Stimulated activated CD4-positive, alpha-beta T cell treated with anti-CD3 and anti-CD28 coated beads, Interleukin-15, amount 100 ng/mL, for 1 hour (primary cell): ENCODE results near the gene SLC3A2.

Experiments used
- DNase-seq, 2 donors: peaks; one replicate each; pipeline ENCODE4 v3.0.0-alpha.2; 2020; ENCODE audit warnings: low read depth in 1 of 2, low spot score in 1 of 2

SLC3A2 gene

DNA sequence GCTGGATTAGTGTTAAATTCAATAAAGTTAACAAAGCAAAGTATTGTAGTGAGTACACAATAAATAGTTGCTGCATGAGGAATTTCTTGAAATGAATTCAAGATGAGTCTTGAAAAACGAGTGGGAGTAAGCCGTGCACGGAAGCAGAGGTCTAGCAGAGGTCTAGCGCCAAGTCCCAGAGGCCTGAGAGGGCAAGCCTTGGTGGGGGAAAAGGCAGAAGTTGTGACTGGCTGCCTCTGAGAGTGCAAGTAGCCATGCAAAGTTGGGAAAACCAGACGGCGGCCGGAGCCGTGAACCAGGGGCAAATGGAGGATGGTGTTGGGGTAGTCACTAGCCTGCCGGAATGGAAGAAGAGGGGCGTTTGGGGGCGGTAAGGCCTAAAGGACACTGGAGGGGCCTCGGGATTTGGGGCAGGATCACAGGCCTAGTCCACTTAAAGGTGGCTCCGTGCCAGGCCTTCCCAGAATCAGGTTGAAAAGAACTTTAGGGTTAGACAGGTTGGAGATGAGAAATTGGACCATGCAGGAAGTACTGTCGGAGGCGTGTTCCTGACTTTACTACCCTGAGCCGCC is 379 bp upstream of the SLC3A2 start:
- DNase-seq: peak in 1 of 2 donors; percentile 21

DNA sequence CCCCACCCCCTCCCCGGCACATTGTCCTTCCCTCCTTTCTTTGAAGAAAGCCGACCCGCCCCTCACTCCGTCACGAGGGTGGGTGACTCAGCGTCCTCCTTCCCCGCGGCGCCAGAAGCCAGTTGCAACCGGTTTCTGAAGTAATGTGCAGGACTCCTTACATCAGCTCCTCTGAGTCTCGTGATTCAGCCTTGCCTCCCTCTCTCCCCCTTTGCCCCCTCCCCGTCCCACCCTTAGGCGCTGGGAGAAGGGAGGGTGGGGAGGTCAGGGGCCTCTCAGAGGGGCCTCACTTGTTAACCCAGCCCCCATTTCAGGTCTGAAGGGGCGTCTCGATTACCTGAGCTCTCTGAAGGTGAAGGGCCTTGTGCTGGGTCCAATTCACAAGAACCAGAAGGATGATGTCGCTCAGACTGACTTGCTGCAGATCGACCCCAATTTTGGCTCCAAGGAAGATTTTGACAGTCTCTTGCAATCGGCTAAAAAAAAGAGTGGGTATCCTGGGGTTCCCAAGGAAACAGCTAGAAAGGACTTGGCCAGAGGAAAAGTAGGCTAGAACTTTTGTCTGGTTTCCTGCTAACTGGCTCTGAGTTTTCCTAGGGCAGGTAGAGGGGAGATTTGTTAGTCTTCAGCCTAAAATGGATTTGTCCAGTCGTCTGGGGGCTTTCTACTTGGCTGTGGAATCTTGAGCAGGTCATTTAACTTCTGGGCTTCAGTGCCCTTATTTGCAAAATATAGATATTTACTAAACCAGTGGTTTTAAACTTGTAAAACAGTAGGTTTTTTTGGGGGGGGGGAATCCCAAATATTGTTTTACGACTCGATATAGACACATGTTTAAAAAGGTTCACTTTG is 1.1 kb downstream of the SLC3A2 start:
- DNase-seq: peak; percentile 80 to 88

DNA sequence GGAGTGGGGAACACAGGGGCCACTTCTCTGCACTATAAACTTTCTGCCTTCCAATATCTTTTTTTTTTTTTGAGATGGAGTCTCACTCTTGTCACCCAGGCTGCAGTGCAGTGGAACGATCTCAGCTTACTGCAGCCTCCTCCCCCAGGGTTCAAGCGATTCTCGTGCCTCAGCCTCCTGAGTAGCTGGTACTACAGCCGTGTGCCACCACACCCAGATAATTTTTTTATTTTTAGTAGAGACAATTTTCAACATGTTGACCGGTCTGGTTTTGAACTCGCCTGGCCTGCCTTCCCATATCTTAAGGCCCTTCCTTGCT is 1.7 kb downstream of the SLC3A2 start:
- no peak for DNase-seq

DNA sequence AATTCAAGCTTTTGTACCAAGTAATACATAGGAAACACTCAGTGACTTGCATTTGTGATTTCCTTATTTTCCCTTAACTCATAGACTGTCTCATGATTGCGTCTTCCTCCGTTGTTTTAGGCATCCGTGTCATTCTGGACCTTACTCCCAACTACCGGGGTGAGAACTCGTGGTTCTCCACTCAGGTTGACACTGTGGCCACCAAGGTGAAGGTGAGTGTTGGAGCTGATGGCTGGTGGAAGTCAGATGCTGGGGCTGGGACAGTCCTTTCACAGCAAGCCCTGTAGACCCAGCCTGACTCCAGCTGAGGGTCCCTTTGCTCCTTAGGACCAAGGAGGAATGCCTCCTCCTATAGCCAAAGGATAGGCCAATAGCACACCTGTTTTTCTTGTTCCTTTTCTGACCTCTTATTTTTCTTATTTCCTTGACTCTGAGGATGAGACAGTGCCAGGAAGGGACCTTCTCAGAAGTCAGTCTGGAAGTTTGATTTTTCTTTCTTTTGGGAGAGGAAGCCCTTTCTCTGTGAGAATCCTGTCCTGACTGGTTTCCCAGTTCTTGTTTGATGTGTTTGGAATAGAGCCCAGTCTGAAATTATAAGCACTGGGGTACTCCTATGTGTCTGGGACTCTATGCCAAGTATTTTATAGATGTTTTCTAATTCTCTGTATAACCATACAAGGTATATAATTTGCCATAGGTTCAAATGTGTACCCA is 2.2 kb downstream of the SLC3A2 start:
- DNase-seq: no peak

DNA sequence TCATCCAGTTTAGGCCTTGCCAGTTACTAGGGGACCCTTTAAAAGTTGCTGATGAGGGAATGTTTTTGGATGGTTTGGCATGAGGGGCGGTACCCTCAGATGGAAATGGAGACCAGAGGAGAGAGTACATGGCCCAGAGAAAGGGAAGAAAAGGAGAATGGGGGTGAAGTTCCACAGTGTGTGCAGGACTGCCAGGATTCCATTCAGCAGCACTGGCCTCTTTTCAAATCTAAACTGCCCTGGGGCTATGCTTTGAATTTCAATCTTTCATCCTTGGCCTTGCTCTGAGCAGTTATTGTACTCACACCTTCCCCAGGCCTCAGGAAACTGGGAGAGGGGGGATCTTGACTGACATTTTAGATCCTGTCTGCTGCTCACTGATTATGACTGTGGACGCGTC is 3.0 kb downstream of the SLC3A2 start:
- no peak for DNase-seq

DNA sequence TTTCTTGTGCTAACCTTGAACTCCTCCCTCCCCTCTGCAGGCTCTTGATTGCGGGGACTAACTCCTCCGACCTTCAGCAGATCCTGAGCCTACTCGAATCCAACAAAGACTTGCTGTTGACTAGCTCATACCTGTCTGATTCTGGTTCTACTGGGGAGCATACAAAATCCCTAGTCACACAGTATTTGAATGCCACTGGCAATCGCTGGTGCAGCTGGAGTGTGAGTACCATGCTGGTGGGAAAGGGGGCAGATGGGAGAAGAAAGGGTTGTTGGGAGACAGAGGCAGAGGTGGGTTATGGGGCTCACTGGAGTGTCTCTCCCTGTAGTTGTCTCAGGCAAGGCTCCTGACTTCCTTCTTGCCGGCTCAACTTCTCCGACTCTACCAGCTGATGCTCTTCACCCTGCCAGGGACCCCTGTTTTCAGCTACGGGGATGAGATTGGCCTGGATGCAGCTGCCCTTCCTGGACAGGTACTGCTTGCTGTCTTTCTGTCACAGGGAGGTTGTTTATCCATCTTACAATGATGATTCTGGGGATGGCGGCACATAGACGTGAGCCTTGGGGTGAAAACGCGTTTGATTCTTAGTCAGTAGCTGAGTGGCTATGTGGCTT is 4.5 kb downstream of the SLC3A2 start:
- DNase-seq: no peak

DNA sequence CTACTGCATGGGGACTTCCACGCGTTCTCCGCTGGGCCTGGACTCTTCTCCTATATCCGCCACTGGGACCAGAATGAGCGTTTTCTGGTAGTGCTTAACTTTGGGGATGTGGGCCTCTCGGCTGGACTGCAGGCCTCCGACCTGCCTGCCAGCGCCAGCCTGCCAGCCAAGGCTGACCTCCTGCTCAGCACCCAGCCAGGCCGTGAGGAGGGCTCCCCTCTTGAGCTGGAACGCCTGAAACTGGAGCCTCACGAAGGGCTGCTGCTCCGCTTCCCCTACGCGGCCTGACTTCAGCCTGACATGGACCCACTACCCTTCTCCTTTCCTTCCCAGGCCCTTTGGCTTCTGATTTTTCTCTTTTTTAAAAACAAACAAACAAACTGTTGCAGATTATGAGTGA is 7.7 kb downstream of the SLC3A2 start:
- DNase-seq: no peak

DNA sequence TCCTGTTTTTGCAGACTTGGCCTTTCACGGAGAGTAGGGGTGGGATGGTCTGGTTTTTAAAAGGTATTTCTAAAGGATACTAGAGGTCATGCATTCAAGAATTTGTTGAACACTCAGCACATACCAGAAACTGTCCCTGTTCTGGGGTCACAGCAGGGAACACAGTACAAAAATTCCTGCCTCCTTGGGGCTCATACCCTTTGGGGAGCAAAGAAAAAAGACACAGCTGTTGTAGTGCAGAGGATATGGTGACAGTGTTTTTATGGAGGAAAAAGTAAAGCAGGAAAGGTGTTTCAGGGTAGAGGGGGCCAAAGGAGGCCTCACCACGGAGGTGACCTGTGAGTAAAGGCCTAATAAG is 8.4 kb downstream of the SLC3A2 start:
- DNase-seq: no peak

DNA sequence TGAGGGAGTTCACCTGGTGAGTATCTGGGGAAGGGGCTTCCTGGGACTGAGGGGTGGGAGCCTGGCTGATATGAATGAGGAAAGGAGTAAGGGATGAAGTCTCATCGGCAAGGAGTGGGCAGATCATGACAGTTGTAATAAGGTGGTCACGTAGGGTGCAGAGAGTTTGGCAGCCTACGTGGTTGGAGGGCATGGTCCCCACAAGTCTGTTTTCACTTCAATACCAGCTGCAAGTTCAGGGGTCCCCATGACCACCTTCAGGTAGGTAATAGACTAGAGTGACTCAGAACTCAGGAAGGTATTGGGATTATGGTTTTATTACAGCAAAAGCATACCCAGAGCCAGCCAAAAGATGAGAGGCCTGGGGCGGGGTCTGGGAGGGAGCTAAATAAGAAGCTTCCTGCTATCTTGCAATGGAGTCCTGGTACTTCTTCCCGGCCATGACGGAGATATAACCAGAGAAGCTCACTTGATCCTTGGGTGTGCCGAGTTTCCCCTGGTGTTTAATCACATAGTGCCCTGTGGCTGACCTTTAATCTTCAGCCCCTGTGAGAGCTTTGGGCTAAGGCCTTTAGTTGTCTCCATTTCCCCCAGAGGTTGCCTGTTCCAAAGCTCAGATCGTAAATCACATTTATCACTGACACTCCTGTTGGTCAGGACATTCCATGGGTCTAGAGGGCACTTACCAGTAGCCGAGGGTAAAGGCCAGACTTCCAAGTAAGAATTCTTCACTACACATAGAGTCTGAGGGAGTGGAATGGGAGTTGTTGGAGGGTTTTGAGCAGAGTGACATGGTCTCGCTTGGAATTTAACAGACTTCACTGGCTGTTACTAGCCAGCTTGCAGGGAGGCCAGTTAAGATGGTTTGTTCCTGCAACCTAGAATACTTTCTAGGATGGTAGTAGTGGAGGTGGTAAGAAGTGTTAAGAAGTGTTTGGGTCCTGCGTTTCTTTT is 9.1 kb downstream of the SLC3A2 start:
- DNase-seq: no peak

DNA sequence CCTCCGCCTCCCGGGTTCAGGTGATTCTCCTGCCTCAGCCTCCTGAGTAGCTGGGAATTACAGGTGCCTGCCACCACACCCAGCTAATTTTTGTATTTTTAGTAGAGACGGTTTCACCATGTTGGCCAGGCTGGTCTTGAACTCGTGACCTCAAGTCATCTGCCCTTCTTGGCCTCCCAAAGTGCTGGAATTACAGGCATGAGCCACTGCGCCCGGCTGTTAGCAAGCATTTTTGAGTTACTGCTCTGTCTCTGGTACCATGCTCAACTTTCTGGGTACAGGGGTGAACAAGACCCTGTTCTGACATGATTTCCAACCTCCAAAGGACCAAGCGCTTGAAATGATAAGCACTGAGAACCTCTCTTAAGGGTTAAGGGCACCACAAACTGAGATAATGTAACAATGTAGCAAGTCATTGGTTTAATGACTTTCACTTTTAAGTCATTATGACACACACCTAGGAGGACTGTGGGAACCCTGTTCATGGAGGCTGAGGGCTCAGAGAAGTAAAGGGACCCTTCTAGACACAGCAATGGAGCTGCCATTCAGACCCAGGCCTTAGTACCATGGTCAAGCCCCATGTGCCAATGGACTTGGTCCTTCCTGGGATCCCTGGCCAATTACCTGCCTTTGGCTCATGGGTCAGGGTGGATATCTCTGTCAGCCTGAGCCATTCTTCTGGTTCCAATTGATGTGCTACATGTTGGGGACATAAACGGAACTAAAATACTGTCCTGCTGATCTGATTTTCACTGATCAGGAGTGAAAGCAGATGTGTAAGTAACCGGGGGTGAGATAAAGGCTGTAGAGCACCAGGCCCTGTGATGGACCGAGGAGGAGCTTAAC is 11.6 kb downstream of the SLC3A2 start:
- DNase-seq: no peak

DNA sequence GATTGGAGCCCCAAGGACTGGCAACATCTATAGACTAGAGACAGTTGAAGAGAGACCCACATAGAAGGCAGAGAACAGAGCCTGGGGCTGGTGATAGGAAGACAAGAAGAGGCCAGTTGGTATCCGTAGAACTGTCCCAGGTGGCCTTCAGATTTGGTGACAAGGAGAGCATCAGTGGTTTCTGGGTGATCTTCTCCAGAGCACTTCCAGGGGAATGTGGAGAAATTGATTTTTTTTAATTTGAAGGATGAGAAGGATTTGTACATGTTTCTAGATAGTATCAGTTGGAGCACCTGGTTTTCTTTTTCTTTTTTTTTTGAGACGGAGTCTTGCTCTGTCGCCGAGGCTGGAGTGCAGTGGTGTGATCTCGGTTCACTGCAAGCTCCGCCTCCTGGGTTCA is 14.8 kb downstream of the SLC3A2 start:
- no peak for DNase-seq

DNA sequence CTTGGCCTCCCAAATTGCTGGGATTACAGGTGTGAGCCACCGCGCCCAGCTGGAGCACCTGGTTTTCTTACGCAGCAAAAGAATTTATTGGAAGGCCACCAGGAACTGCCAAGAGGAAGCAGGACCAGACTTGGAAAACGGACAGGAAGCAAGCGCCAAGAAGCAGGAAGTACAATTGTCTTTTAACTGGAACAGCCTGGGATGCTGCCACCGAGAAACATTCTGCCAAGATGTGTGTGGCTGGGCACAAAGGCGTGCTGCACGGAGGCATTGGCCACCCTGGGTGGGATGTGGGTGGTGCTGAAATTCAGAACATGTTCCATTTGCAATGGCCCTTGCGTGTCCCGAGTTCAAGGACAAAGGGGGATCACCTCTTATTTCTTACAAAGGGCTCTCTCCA is 15.4 kb downstream of the SLC3A2 start:
- no peak for DNase-seq

DNA sequence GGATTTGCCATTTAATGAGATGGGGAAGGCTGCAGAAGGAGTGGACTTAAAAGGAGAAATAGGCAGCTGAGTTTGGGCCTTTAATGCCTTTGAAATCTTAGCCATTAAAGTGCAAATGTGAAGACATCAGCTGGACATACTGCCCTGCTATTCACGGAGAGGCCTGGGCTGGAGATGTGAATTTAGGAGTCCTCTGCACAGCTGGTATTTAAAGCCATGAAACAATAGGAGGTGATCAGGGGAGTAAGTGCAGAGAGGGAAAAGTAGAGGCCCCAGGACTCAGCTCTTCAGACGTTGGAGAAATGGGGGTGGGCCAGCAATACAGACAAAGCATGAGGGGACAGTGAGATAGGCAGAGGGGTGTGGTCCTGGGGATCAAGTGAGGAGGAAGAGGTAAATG is 16.6 kb downstream of the SLC3A2 start:
- no peak for DNase-seq

DNA sequence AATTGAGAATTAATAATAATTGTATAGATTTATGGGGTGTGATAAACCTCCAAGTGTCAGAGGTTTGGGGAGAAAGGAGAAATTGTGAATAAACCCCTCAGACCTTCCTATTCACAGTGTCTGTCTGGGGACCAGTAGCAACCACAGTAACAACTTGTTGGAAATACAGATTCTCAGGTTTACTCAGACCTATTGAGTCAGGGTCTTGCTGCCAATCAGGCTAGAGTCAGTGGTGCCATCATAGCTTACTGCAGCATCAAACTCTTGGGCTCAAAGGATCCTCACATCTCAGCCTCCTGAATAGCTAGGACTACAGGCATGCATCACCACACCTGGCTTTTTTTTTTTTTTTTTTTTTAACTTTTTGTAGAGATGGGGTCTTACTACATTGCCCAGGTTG is 17.3 kb downstream of the SLC3A2 start:
- DNase-seq: no peak

DNA sequence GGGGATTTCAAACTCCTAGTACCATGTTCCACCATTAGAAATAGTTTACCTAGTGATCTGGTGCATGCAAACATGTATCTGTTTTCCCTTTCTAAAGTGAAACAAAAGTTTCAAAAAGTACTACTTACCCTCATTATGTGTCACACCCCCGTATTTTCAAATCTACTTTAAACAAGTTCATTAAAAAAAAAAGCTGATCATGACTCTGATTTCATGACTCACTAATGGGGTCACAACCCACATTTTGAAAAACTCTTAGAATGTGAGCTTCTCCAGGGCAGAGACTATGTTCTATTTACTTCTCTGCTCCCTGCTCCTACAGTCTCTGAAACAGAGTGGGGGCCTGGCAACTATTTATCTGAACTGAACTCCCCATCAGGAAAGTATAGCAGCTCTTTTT is 22.2 kb downstream of the SLC3A2 start:
- DNase-seq: no peak

DNA sequence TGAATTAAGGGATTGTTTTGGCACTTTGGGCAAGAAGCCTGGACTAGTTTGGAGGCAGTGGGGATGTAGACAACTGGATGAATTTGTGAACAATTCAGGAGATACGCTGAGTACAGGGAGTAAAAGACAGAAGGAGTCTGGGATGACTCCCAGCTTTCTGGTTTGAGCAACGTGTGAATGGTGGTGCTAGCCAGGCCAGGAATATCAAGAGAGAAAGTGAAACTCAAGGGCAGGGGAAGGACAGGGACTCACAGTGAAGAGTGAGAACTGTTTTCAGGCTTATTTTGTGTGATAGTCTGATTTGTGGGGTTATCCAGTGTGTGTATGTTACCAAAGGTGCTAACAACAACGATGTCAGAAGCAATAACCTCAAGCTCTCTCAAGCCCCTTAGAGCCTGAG is 24.6 kb downstream of the SLC3A2 start:
- DNase-seq: no peak

DNA sequence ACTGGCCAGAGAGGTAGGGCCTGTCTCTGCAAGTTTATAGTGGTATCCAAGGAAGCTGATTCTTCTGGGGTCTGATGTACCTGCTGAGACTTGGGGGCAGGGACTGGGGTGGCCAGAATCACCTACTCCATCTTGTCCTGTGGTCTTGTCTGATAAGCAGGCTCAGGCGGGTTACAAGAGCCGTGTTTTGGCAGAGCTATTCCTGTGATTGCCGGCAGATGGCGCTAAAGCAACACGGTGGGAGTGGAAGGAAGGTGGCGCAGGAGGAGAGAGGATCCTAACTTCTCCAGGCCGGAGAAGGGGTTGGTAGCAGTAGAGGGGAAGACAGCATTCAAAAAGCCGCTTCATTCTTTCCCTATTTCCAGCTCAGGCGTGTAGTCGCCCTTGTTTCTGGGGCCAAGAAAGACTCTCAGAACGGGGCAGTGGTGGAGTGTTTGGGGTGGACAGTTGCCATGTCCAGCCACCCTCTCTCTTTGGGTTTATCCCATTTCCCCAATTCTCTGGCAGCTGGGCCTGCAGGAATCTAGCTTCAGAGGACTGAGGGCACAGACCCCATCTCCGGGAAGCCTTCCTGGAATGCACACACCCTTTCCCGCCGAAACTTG is 25.3 kb downstream of the SLC3A2 start:
- peak; percentile 55 to 68 for DNase-seq

DNA sequence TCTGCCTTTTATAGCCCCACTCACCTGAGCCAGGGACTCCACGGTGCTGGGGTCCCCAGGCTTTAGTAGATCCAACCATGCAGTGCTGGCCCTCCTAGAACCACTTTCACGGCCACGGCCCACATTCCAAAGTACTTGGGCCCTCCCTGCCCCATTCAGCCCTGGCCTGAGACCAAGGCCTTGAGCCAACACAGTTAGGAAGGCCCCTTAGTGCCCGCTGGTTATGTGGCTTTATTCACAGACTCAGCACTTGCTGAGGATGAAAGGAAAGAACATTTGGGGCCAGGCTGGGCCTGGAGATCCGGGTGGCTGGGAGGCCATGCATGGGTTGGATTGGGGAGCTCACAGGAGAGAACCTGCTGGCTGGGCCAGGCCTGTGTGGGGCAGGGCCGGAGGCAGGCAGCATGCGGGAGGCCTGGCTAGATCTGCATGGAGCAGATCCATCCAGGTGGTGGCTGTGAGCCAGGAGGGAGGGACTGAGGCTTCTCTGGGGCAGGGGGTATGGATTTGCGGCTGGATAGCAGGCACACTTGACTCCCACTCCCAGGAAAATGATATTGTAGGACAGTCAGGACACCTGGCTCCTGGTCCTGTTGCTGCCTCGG is 27.9 kb downstream of the SLC3A2 start:
- DNase-seq: no peak
